Measurements from ENCODE around the gene HELZ.
"Not testable (repeated sequence)": the region's sequence is repeated elsewhere in the genome, so short reads cannot be mapped to it uniquely, and the experiment has no call there.

- not testable (repeated sequence) for TF ChIP-seq CTCF (IDR thresholded peaks at IDR 0.05 in 8 of 11, conservative IDR thresholded peaks at IDR 0.05 in 3 of 11); POLR2A (IDR thresholded peaks at IDR 0.05); POLR2AphosphoS5 (IDR thresholded peaks at IDR 0.05)
Measured at GRCh38 chr17:67142030-67142429, 103.0 kb downstream of the HELZ start.
